ENCODE results near the gene EPHA1.

The EPHA1 gene

GRCh38 chr7:143362131-143363015, 46.3 kb downstream of the EPHA1 start, which contains the start of gene FAM131B (continued):
- no peak; the same call in 1 of the 2 replicates for TF ChIP-seq PRDM10 (tag by site-specific recombination; IDR thresholded peaks at IDR 0.05)
- no peak for TF ChIP-seq PBX3 (CRISPR knock-in tag; IDR thresholded peaks at IDR 0.05)
- TF ChIP-seq ZNF600 (tag by site-specific recombination; IDR thresholded peaks at IDR 0.05), result peak; percentile 88
- TF ChIP-seq ZBTB21 (tag by site-specific recombination; IDR thresholded peaks at IDR 0.05), result no peak
- 0 out of 2 replicates have a peak, but pooled peaks have one; percentile 44 for TF ChIP-seq GLI4 (tag by site-specific recombination; IDR thresholded peaks at IDR 0.05)
- no peak for TF ChIP-seq GFI1B (tag by site-specific recombination; IDR thresholded peaks at IDR 0.05)
- peak; percentile 76; the same call in 1 of the 2 replicates for TF ChIP-seq KLF17 (tag by site-specific recombination; IDR thresholded peaks at IDR 0.05)
- peak; percentile 32; the same call in 1 of the 2 replicates for TF ChIP-seq YY2 (tag by site-specific recombination; IDR thresholded peaks at IDR 0.05)
- no peak for TF ChIP-seq ZNF561 (tag by site-specific recombination; IDR thresholded peaks at IDR 0.05; ENCODE audit: borderline replicate concordance)
- TF ChIP-seq ZNF341 (tag by site-specific recombination; IDR thresholded peaks at IDR 0.05; ENCODE audit: low read depth), result peak; percentile 77
- no peak for TF ChIP-seq HOXA7 (CRISPR knock-in tag; IDR thresholded peaks at IDR 0.05; ENCODE audit: borderline replicate concordance)
- no peak for TF ChIP-seq ZNF596 (tag by site-specific recombination; IDR thresholded peaks at IDR 0.05)
- TF ChIP-seq ZNF350 (tag by site-specific recombination; IDR thresholded peaks at IDR 0.05), result no peak
- TF ChIP-seq ZNF518A (tag by site-specific recombination; conservative IDR thresholded peaks at IDR 0.05; ENCODE audit: low read depth), result no peak
- no peak for TF ChIP-seq ZNF514 (tag by site-specific recombination; IDR thresholded peaks at IDR 0.05)
- no peak for TF ChIP-seq OVOL3 (tag by site-specific recombination; IDR thresholded peaks at IDR 0.05)
- no peak for TF ChIP-seq ZNF521 (tag by site-specific recombination; IDR thresholded peaks at IDR 0.05)
- TF ChIP-seq ZNF174 (tag by site-specific recombination; IDR thresholded peaks at IDR 0.05), result no peak
- TF ChIP-seq MEIS1 (CRISPR knock-in tag; IDR thresholded peaks at IDR 0.05; ENCODE audit: borderline replicate concordance), result no peak
- TF ChIP-seq ZNF624 (tag by site-specific recombination; IDR thresholded peaks at IDR 0.05), result no peak
- TF ChIP-seq ZBTB10 (tag by site-specific recombination; IDR thresholded peaks at IDR 0.05), result peak; percentile 66; the same call in 1 of the 2 replicates
- 0 out of 2 replicates have a peak, but pooled peaks have one; percentile 20 for TF ChIP-seq SP7 (tag by site-specific recombination; IDR thresholded peaks at IDR 0.05)
- TF ChIP-seq ZBTB17 (tag by site-specific recombination; IDR thresholded peaks at IDR 0.05), result 0 out of 2 replicates have a peak, but pooled peaks have one; percentile 17
- no peak for TF ChIP-seq ZNF645 (tag by site-specific recombination; IDR thresholded peaks at IDR 0.05)

Measured in HEK293 (cell line).